ENCODE results near the gene POMT2.

Gene POMT2

DNA sequence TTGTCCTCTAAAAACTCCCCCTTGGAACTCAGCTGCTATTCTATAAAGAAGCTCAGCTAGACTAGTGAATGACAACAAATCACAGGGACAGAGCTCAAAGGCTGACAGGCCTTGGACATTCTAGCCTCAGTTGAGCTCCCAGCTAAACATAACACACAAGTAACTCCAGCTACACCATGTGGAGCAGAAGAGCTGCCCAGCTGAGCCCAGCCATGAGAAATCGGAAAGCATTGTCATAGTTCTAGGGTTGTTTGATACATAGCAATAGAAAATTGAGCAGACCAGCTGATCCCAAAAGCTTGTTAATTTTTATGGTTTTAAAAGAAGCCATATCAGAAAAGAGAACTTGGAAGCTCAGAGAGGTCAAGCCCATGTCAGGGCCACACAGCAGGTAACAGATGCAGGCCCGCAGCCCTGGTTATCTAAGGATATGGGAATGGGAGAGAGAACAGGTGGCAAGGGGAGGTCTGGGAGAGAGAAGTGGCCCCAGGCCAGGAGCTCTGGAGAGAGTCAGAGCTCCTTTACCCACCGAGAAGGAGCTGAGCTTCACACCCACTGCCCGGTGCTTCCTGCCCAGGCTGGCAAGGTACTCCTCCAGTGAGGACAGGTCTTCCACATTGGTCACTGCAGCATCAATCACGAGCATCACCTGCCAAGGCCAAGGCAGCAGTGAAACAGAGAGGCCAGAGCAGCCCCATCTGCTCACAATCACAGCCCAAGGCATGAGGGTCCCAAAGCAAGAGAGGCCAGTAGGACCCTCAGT lies 52.6 kb downstream of the POMT2 start:
- no peak for DNase-seq

DNA sequence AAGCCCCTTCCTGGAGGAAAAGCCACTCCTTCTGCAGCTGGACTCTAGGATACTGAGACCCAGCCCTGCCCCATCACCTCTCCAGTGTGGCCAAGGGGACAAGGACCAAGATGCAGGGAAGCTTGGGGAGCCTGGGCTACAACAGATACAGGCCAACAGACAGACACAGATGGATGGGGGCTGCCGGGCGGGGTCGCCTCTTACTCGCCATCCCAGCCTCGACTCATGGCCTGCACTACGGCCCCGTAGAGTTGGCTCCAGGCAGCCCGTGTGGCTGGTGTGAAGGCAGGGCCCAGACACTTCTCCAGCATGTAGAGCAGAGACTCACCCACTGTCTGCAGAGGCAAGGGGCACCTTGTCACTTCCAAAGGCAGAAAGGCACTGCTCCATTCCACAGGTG lies 54.3 kb downstream of the POMT2 start:
- DNase-seq, result no peak

DNA sequence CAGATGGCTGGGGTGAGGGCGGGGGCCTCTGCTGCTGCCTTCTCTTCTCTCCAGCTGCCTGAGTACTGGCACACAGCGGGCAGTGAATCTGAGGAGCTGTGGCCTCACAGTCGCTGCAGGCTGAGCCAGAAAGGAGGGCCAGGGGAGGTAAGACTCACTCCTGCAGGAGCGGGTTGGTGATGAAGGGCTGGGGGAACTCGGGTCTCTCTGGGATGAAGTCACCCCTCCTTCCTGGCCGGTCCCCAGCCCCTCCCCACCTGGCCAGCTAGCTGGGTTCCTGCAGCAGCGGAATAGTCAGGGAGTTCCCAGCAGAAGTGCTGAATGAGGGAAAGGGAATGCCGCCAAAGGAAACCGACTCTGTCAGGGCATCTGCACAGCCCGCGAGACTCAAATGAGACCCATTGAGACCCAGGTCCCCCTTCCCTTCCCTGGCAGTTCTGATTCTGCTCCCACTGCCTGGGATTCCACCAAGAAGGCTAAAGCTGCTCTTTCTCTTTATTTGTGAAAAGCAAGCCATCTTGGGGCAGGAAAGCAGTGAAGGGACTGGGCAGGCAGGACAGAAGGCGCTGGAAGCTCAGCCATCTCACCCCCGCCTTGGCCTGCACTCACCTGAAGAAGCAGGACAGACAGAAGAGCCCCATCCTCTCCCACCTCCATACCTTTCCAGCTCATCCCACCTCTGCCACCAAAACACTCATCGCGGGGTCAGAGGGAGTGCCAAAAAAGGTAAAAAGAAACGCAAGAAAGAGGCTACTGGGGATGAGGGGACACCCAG lies 54.9 kb downstream of the POMT2 start:
- no peak for DNase-seq

DNA sequence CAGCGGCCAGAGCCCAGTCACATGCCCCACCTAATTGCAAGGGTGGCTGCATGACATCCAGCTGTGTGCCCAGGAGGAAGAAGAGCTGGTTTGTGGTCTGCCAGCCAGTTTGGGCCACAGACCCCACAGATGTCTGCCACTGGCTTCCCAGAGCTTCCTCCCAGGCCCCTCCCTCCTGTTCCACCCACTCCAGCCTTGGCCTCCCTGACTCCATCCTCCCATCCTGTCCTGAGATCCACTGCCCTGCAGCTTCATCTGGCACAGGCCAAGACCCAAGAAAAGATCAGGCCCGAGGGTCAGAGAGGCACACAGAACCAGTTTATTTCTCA lies 55.5 kb downstream of the POMT2 start:
- DNase-seq, result no peak

DNA sequence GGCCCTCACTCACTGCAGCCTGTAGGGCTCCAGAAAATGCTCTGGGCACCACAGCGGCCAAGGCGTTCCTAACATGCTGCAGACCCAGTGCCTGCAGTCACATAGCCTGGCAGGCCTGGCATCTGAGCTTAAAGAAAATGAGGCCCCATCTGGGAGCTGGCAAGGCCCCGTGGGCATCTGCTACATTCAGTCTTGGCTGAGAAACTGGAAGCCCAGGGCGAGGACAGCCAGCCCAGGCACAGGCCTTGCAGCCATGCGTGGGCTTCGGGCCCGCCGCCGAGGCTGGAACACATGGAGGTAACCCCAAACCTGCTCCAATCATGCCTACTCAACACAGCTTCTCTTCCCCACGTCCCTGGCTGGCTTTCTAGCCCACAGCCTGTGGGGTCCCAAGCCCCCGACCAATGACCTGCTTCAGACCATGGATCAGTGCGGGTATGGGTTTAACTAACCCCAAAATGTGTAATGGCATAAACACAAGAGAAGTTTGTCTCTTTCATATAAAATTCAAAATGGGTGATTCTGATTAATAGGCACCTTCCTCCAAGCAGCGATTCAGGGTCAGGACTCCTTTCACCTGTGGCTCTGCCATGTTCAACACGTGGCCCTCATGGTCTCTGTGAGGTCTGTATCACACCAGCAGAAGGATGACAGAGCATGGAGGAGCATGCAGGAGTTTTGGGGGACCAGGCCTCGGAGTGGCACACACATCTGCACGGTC lies 56.1 kb downstream of the POMT2 start:
- DNase-seq, result no peak

DNA sequence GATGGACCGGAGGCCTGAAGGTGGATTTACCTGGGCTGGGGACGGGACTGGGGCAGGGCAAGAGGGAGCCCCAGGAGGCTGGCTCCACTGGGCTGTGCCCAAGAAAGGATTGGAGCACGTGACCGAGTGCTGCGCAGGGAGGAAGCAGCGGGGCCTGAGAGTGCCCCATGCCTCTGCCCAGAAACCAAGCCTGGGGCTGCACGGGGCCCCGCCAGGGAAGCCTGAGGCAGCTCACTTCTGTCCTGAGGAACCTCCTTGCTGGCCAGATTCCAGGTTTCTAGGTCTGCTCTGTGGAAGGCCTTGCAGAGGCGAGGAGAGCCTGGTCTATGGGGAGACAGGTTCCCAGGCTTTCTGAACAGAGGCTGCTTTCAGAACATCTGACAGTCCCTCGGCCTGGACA lies 60.1 kb downstream of the POMT2 start:
- no peak for DNase-seq

DNA sequence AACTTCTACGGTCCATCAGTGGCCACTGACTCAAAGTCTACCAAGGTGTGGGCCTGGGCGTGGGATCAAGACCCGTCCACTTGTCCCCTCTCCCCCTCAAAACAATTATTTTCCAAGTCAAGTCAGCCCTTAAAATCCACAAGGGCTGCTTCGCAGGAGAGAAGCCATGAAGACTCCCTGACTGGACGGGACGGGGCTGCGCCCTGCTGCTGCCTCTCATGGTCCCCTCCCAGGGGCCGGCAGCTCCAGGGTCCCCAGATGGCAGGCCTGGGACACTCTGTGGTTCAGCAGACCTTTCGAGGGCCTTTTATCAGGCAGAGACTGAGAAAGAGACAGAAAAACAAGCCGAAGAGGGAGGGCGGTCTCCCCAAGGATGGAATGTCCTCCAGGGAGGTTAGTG lies 60.5 kb downstream of the POMT2 start:
- DNase-seq, result no peak

DNA sequence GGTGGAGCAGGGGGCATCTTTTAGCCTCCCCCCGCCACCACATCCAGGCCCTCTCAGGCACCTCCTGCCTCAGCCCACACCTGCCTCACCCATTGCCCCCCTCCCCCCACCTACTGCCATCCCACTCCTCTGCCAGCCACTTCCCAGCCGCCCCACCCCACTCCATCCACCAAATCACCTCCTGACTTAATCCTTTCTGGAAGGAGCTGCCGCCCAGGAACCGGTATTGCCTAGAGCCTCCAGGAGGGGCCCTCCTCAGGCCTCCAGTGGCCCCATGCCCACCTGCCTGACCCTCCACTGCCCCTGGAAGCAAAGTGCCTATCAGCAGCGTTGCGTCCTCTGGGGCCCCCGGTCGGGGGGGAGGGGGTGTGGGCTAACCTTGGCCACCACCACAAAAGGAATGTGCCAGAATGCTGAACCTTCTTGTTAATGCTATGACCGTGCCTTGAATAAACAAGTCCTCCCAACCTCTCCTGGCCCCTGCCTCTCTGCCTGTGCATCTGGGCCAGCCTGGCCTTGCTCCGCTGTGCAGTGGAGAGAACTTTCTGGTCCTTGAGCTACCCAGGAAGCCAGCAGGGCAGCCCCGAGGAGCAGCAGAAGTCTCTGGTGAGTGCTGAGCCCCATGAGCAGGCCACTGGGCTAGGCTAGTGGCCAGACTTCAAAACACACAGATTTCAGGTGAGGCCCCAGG lies 61.5 kb downstream of the POMT2 start:
- DNase-seq, result no peak

DNA sequence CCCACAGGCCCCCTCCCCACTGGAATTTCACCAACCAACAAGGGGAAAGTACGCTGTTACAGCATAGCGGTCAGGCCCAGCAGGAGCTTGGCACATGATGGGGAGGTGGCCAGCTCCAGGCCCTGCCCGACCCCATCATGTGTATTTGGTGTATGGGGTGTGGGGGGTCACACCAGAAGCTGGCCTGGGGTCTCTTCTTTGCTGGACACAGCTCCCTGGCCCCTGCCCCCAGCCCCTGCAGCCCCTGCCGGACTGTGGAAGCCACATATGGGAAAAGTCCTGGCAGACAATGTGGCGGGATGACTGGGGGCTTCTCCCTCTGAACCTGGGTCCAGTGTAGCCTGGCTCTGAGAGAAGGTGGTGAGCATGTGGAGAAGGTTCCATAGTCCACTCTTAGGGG lies 62.1 kb downstream of the POMT2 start:
- no peak for DNase-seq

DNA sequence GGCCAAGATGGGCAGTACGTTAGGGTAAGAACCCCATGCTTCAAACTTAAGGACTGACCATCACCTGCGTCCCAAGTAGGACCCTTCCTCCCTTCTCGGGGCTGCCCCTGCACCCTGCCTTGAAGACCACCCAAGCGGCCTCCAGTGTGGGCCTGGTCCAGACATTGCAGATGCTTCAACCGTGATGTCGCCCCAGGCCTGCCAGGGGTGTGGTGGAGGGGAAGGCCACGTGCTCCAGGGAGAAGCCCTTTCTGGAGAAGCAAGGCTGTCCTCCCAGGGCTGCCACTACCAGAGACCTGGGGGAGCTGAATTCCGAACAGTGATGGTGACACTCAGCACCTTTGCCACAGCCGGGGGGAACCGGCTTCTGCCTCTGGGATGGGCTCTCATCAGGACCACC lies 63.0 kb downstream of the POMT2 start:
- DNase-seq, result no peak

DNA sequence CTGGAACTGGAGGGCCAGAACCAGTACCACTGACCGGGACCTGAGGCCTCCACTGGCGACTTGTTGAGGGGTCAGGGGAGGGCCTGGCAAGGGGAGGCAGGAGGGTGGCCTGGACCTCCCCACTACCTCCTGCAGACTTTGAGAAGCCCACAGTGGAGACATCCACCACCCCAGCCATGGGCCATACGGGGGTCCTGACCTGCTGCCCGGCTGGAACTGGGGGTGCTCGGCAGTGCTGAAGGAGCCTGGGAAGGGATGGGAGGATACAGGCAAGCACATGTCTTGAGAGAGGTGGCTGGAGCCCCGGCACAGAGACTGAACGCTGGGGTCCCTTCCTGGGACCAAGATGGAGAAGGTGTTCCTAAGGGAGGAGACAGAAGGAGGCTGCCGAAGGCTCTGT lies 64.0 kb downstream of the POMT2 start:
- DNase-seq, result no peak

DNA sequence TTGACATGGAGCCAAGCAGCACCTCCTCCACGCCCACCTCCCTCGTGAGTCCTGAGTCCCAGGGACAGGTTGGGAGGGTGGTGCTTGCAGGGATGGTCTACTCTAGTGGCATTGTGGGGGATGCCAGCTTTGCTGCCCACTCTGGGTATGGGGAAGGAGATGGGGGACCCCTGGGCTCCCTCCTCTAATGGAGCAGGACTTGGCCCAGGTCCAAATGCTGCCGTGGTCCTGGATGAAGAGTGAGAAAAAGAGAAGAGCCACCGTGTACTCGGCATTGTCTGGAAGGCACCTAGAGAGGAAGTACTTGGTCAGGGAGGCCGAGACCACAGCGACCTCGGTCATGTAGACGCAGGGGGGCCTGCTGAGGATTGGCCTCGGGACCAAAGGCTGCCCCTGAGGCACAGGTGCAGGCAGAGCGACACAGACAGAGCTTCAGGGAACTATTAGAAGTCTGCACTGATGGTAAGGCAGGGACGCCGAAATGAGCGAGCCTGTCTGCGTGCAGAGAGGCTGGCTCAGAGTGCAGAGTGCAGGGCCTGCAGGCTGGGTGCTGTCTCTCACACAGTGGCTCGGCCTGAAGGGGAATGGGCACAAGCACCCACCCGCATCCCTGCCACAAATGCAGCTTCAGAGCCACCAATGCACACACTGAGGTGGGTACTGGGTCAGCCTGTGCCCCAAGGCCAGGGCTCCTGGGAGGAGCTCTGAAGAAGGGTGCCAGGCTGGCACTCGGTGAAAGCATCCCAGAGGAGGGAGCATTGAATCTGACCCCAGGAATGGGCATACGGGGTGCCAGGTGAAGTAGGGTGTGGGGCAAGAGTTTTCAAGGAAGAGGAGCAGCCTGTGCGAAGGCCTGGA lies 67.1 kb downstream of the POMT2 start:
- no peak for DNase-seq

DNA sequence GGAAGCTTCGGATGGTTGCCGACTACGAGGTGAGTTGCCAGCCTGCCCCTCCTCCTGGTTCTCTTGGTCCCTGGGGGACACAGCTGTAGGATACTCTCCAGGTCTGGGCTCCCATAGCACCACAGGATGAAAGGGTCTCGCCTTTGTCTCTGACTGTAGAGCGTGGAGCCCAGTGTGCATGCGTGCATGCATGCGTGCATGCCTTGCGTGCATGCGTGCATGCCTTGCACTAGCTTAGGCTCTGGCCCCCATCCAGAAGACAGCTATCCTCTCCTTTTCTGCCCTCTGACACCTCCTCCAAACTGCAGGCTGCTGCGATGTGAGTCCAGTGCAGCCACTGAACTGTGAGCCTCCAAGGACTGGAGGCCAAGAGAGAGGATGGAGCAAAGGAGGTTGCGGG lies 68.8 kb downstream of the POMT2 start:
- DNase-seq, result no peak

DNA sequence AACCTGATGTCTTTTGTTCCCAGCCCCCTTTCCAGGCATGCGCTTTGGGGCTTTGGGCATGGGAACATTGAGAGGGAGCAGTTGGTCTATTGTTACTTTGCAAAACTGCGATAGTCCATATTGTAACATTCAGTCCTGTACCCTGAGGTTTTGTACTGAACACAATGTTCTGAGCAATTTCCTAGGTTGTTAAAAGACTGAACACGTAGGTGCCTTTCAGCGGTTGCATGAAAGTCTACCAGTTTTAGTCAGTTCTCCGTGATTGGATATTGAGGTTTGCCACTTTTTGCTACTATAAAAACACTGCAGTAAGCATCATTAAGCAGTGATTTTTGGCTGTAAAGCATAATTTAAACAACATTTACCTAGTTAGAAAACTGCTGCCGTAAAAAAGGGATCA lies 69.8 kb downstream of the POMT2 start:
- no peak for DNase-seq

DNA sequence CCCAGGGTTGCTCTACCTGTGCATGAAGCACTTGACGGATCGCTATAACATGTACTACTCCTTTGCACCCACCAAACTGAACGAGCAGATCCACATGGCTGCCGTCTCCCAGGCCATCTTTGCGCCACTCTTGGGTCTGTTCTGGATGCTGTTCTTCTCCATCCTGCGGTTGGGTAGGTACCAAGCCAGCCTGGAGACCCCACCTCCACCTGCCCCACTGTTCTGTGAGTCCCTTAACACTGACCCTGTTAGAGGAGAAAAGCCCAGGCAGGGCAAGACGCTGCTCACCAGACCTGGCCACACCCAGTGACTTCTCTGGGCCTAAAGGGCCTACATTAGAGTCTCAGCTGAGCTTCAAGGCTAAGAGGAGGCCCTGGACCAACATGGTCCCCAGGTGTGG lies 71.4 kb downstream of the POMT2 start:
- no peak for DNase-seq

DNA sequence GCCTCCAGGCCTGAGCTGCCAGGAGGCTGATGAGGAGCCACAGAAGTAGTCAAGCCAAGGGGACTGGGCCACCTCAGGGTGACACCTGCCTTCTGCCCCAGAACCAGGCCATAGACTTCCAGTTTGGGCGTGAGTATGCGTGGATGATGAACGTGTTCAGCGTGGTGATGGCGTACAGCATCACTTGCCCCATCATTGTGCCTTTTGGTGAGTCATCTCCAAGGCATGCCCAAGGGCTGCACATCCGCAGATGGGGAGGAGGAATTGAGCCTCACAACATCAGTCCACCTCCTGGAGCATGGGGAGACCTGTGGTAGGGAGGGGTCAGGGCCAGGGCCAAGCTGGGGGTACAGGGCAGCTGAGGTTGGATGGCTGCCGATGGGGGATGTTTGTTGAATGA lies 72.0 kb downstream of the POMT2 start:
- no peak for DNase-seq

DNA sequence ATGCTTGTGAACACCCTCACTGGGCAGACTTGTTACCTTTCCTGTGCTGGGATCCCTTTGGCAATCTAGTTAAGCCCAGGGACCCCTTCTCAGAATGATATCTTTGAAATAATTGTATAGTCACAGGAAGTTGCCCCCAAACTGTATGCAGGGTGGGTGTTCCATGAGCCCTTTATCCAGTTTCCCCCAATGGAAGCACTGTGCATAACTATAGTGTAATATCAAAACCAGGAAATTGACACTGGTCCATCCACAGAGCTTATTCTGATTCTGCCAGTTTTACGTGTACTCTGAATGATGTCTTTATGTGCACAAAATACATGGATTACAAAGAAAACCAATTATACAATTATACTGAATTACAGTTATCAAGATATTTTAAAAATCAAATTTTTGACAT lies 73.9 kb downstream of the POMT2 start:
- DNase-seq, result no peak

DNA sequence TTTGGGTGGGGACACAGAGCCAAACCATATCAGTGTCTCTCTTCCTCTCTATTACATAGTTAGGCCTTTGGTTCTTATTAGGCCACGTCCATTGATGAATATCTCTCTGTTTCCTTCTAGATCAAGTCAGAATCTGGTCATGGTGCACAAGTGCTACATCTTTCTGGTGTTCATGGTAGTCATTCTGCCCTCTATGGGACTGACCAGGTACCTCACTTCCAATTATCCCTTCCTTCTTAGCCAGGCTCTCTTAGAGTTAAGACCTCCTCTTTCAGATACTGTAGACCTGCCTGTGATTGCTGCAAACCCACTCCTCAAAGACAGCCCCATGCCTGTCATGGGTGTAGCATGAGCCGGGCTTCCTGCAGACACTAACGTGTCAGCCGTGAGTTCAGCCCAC lies 74.9 kb downstream of the POMT2 start:
- DNase-seq, result no peak

DNA sequence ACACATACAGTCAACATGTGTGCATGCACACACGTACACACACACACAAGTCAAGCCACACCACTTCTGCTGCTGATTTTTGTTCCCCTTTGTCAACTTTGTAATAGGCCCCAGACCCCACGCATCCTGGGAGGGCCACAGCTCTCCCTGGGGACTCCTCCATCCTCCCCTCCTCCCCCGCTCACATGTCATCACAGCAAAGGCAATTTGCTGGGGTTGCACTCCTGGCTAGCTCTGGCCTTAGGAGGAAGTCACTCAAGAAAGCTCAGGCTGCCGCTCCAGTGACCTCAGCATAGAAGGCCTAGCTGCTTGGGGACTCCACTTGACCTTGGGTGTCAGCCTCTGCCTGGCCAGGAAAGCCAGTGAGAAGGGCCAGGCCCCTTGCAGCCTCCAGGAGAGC lies 76.8 kb downstream of the POMT2 start:
- no peak for DNase-seq

DNA sequence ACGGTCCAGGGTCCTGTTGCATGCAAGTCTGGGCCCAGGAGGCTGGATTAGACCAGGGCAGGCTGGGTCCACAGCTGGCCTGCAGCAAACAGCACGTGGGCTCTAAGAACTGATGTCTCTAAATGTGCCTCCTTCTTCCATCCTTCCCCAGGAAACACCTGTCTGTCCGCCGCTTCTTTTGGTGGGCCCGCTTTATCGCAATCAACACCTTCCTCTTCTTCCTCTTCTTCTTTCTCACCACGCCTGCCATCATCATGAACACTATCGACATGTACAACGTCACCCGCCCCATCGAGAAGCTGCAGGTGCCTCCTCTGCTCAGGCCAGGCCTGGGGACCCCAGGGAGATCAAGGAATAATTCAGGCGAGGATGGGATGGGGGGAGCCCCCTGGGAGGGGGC lies 77.9 kb downstream of the POMT2 start:
- DNase-seq, result no peak

DNA sequence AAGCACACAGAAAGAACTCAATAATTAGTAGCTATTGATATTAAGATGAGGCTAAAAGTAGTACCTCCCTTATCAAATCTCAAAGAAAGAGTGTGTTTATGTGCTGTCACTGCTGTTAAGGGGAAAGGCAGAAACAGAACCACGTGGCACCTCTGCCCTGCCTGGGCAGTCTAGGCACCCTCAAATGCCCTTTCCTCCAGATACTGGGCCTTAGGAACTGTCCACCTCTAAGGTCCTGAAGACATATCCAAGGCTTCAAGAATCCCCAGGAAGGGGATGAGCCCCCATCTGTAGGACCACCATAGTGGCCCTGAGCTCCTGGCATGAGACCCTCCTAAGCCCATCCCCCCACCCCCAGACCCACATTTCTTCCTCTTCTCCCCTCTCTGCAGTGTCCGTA lies 78.7 kb downstream of the POMT2 start:
- DNase-seq, result no peak

DNA sequence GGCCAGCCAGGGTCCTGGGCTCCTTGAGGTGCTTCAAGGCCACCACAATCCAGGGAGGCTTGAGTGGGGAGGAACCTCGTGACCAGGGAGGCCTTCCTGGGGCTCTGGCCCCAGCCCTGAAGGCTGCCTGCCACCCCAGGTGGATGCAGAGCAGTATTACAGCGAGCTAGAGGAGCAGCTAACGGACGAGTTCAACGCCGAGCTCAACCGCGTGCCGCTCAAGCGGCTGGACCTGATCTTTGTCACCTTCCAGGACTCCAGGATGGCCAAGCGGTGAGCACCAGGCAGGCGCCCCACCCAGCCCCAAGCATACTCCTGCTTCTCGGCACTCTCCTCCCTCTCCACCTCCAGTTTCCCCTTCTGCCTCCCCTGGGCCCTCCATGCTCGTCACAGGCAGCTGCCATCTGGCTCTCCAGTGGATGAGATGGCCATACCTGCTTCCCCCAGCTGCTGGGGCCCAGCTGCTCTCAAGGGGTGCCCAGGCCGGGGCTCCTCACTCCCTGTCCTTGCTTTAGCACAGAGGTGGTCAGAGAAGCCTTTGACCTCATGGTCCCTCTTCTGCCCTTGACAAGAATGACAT lies 80.3 kb downstream of the POMT2 start:
- DNase-seq, result no peak

All from T-helper 1 cell (primary cell).